Astrocyte of the hippocampus (primary cell): ENCODE data around the gene MAJIN.

ENCODE experiments used
- DNase-seq: peaks from one replicate; pipeline ENCODE4 v3.0.0; 2011; ENCODE audit warnings: low read depth, low spot score

The MAJIN gene

DNA sequence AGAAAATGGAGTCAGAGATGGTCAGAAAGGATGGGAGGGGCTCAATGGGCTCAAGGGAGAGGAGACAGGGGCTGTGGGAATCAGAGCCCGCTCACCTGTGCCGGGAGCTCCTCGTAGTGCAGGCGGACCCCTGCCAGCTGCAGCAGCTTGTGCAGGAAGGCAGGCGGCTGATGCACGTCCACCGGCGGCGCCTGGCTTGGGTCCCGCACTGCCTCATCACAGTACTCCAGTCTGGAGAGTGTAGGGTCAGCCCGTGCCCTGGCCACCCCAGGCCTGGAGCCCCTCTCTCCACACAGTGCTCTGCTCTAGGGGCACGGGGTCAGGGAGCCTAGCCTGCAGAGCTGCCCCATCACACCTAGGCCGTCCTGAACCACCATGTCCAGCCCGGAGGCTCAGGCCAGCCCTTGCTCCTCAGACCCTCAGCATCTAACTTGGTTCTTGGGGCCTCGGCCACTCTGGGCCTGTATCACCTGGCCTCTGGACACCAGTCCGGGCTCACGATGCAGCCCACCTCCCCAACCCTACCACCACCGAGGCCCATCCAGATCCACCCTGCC is 58.7 kb downstream of the MAJIN start:
- no peak for DNase-seq

DNA sequence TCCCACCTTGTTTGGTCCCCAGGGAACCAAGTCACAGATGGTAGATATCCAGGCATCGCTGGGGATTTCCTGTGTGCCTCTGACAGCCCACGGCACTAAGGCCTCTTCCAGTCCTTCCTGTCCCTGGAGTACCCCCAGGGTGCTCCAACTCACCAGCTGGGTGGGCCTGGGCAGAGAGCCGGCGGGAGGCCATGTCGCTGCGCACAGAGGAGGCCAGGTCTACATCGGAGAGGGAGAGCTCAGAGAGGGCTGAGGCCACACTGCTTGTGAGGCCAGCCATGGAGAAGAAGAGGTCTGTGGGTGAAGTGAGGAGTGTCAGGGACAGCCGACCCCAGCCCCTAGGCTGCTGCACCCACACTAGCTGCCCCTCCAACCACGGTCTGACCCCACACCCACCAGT is 60.2 kb downstream of the MAJIN start:
- no peak for DNase-seq

DNA sequence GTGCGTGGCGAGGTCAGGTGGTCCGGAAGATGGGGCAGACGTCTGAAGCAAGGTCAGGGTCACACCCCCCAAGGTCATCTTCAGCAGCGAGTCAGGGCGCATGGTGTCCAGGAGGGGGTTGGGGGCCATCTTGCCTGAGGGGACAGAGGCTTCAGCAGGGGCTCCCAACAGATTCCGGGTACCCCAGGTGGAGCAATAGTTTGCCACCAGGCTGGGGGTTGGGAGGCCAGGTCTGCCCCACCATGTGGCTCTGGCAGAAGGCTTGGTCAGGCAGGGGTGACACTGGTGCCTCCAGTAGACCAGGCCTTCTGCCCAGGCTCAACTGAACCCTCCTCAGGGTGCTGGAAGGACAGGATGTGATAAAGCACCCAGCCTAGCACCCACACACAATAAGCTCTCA is 60.8 kb downstream of the MAJIN start:
- DNase-seq: no peak

DNA sequence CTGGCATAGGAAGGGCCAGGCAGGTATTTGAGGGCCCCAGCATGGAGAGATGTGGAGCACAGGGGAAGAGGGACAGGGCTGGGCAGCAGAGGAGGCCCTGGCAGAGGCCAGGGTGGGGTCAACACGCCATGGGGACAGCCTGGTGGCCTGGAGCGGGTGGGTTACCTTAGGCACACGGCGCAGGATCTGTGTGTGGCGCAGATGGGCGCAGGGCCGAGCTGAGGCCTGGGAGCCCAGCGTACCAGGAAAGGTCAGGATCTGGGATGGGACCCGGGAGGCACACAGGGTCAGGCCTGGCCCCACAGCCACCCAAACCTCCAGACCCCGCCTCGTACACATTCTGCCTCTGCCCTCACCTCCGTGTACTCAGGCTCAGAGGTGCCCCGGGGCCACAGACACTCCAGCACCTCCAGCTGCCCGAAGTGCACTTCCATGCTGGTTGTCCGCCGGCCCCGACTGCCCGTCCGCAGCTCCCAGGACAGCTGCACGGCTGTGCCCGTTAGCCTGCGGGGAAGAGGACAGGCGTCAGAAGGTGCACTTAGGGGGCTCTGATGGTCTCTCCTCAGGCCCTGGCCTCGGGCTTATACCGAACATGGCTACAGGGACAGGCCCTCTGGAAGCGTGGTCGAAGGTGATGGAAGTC is 61.3 kb downstream of the MAJIN start:
- no peak for DNase-seq

DNA sequence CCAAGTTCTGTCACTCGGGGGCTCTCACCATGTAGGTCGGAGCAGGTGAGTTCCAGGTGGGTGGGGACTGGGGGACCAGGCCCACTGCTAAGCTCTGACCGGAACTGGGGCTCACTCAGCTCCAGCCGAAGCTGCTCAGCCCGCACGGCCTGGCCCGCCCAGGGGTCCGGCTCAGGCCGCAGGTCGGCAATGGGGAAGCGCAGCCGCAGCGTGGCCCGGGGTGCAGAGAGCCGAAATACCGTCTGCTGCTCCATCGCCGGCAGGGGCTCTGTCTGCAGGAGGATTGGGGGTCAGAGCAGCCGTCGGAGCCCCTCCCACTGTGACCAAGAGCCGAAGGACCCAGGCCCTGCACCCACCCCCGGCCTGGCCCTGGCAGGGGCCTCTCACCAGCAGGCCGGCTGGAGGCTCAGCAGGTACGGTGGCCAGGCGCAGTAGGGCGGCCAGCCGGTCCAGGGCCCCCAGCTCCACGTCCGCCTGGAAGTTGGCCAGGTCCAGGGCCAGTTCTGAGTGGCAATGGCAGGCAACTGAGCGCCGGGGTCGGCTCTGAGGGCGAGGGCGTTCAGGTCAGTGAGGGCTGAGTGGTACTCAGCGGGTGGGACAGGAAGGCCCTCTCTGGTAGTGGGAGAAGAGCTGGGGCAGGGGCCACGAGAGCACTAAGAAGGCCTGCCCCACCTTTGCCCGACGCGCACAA is 62.1 kb downstream of the MAJIN start:
- no peak for DNase-seq

DNA sequence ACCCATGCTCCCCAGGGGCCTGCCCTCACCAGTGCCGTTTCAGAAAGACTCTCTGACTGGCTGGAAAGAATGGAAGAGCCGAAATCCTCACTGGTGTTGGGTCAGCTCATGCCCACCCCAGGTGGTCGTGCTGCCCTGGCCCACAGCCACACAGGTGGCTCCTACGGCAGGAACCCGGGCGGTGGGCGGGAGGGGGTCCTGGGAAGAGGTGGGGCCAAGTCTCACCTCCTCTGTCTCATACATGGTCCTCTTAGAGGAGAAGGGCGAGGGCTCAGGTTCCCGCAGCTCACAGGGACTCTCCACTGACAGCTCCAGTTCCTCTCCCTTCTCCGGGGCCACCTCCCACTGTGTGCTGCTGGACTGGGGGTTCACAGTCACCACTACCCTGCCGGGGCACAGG is 63.1 kb downstream of the MAJIN start:
- no peak for DNase-seq

DNA sequence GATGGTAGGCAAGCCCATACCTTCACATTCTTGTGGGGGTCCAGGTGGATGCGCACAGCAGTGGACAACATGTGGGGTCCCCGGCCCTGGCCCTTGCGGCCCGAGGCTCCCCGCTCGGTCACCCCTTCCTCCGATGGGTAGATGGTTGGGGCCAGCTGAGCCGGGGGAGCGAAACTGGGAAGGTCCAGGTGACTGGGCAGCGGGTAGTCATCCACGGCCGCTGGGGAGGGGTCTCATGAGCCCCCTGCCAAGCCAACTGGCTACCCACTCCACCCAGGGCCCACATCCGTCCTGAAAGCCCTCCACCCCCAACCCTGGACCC is 65.6 kb downstream of the MAJIN start:
- DNase-seq: no peak

DNA sequence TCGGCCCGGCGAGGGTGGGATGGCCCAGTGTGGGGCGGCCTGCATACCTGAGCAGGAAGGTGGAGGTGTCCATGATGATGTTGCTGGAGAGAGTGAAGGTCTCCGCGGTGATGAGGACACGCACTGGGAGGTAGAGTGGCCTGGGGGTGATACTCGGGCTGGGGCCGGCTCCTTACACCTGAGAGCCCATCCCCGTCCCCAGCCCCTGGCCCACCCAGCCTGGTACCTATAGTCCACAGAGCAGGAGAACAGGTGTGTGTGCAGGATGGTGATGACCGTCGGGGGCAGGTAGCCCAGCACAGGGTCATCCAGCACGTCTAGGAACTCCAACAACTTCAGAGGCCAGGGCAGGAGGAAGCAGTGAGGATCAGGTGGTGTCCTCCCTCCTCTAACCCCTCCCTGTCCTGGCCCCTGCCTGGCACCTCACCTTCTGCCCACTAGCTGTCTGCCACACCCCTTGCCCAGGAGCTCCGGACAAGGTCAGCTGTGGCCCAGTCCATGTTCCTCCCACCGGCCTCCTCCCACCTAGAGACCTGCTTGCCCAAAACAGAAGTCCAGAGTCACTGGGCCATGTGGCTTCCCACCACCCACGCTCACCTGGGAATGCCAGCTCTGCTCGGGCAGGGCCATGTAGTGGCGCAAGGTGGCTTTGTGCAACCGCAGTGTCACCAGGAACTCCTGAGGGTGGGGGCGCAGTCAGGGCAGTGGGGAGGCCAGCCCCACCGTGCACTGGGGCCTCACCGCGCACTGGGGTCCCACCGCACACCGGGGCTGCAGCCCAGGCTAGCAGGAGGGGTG is 66.2 kb downstream of the MAJIN start:
- DNase-seq: no peak

DNA sequence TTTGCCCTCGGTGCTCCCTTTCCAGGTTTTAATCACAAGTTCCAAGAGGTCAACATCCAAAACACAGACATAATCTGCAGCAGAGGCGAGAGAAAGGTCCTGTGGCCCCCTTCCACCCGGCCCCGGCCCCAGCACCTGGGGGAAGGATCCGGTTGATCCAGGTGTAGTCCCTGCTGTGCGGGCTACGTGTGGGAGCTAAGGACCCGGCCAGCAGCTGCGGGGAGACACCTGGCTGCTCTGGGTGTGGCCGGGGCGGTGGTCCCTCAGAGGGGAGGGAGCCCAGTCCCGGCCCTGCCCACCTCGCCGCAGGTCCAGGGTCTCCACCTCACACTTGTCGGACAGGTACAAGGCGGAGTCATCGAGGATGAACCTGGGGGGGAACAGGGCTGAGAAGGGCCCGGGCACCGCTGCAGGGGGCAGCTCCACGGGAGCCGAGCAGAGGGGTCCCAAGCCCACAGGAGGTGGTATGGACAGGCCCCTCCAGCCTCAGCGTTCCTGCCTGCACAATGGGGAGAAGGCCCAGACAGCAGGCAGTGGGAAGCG is 68.5 kb downstream of the MAJIN start:
- no peak for DNase-seq

DNA sequence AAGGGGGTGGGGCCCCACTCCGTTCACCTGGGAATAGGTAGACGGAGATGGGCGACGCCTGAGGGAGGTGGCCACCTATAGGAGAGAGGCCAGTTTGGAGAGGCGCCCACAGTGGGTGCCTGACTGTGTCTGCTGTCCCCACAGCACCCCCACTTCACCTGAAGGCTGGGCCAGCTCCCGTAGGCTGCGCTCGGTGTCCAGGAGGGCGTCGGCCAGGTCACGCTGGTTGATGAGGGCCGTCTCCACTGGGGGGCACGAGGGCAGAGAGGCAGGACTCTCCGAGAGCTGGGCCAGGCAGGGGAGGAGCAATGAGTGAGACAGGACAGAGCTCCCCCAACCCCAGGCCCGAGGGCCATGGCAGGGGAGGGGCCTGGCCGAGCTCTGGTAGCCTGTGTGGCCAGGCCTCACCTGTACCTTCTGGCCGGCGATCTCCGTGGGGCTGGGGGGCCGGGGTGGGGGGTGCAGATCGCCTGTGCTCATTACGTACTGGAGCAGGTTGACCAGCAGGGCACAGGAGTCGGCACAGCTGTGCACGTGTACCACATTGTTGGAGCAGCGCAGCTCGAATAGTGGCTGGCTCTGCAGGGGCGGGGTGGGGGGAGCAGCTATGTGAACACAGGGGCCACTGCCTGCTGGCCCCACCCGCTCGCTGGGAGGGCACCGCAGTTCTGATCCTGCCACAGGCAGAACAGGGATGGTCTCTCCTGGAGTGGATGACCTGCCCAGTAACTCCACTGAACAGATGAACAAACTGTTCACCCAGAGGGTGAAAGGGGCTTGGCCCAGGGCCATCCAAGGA is 69.6 kb downstream of the MAJIN start:
- DNase-seq: no peak

DNA sequence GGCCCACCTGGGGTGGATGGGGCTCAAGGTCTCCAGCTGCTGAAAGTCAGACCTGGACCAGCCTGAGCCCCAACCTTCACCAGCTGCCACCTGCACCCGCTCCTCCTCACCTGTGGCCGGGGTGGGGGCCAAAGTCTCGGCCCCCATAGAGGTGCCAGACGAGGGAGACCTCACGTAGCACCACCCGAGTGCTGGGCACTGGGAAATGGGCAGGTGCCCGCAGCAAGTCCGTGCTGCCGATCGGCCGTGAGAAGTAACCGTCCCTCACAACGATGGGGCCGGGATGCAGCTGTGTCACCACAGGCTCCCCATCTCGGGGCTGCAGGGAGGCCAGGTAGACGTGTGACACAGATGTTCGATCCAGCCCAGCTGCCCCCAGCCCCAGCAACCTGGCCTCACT is 71.1 kb downstream of the MAJIN start:
- DNase-seq: no peak

DNA sequence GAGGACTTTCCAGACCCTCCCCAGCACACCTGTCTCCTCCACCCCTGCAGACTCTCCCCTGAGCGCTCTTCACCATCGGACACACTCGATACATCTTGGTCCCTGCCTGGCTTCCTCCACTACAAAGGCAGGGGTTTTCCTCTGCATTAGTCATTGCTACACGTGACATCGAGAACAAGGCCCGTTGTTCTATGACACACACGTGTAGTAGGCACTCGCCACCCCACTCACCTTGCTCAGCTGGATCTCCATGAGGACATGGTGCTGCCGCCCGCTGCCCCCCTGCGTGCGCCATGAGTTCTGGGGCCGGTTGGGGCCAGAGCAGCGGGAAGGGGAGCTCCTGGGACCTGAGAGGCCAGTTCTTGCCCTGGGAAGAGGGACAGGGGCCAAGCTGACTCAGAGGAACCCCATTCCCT is 71.6 kb downstream of the MAJIN start:
- DNase-seq: peak; percentile 32

DNA sequence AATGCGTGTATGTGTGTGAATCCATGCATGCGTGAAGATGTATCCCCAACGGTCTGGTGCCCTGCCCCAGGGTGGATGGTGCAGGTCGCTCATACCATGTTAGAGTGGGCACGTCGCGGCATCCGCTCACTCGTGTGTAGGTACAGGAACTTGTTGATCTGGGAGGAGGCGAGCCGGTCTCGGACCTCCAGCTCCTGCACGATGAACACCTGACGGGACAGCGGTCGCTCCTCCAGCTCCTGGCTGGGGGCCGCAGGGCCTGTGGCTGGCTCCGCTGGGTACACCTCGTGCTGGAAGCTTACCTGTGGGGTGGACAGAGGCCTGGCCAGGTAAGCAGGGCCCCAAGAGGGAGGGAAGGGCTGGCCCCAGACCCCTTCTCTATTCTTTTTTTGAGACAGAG is 73.4 kb downstream of the MAJIN start:
- no peak for DNase-seq

DNA sequence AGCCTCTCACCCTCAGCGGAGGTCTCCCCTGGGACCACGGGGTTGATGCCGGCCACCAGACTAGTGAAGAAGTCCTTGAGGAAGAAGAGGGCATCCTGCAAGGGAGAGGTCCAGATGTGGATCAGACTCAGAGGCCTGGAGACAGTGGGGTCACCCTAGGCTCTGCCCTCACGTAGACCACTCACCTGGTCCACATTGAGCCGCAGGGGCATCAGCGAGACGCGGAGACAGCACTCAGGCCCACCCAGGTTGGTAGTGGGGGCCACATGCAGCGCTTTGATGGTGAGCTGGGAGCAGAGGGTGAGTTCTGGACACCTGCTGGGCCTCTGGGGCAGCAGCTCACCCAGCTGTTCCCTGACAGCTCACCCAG is 73.8 kb downstream of the MAJIN start:
- DNase-seq: no peak

DNA sequence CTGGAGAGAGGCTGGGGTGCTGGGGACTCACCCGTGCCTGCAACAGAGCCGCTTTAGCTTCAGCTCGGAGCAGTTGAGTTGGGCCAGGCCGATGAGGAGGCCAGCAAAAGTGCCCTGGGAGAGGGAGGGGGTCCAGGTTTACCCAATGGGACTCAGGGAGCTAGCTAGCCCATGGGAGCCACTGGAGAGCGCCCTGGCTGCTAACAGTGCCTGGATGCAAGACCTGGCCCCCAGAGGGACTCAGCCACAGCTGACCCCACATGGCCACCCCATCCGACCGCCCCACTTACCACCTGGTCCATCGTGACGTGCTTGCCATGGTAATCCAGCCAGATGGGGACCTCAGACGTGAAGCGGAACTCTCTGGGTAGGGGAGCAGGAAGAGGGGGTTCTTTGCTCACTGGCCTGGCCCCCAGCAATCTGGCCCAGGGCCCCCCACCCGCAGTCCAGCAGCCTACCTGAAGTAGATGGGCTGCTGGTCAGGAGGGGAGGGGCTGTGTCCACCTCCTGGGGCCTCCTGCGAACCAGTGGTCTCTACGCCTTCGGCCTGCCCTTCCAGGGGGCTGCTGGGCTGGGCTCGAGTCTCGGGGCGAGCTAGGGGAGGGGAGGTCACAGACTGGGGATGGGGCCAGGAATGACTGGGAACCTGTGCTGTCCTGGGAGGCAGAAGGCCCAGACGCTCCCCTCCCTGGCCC is 74.4 kb downstream of the MAJIN start:
- DNase-seq: no peak

DNA sequence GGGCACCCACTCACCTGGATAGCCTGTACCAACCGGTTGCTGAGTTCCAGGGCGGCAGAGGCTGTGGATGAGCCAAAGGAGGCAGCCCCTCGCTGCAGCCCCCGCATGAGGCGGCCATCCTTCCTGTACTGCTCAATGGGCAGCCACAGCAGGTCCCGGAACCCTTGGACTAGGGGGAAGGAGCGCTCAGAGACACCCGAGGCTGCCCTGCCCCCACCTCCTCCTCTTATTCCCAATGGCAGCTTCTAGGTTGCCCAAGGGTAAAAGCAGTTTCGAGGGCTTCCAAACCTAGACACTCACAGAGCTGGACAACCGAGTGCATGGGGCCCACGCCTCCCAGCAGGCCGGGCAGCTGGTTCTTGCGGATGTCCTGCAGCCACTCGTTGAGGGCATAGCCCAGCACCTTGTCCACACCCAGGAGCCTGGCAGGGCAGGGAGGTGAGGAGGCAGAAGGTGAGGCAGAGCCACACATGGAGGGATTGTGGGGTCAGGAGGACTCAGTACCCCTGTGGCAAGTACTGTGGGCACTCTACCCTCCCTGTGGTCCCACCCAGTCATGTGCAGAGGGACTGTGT is 75.4 kb downstream of the MAJIN start:
- no peak for DNase-seq

DNA sequence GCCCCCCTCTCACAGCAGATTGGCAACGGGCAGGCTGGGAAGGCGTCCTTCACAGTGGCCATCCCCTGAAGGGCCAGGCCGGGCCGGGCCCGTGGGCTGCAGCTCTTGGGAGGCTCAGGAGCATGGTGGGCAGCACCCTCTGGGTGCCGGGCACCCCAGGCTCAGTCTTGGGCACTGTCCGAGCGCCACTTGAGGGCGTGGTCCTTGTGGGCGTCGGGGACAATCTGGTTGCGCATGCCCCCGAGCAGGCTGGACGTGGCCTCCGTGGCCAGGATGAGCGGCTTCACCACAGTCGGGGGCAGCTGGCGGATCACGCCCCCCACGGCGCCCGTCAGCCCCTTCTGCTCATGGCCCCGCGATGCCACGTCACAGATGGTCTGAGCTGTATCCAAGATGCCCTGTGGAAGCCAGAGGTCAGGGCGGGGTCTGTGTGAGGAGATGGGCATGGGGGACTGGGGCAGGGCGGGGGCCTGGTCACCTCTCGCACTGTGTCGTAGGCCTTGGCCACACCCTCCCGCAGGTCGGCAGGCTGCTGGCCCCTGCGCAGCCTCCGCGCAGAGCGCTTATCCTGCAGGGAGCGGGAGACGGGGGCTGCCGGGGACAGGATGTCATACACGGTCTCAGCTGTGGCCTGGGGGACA is 77.0 kb downstream of the MAJIN start:
- DNase-seq: no peak

DNA sequence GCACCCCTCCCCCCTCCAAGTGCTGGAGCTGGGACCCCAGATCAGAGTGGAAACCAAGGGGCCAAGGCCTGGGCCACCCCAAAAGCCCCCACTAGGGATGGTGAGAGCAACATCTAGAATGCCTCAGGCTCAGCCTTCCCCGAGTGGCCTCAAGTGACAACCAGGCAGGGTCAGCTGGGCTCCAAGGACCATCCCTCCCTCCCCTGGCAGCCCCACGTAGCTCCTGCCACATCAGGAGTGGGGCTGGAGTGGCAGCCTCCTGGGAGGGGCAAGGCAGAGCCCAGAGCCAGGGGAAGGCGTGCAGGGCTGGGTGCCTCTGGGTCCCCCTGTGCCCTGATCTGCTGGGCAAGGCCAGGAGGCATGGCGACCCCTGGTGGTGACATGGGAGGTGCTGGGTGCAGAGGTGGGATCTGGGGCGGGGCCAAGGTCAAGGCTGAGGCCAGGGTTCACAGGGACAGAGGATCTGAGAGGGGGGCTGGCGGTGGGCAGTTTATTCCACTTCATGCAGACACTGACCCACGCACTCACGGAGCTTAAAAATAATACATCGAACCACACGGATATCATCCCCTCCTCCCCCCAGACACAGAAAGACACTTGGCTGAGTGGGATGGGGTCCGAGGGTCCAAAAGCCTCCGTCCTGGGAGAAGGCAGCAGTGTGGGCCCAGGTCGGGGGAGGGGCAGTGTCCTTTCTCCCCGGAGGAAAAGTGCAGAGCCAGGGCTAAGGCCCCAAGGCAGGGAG is 77.7 kb downstream of the MAJIN start:
- DNase-seq: peak; percentile 84
